Activated naive CD8-positive, alpha-beta T cell treated with anti-CD3 and anti-CD28 coated beads, Interleukin-2, amount 10 ng/mL, durations not matched to agents 7 days and 5 days (primary cell): ENCODE measurements around the gene PHACTR3. TPM values are rescaled to one million over a fixed set of nuclear protein-coding genes. Genes with fewer than 3 reads are reported as not detected.

Experiments used
- ATAC-seq: fragments of 150-1000 bp; cut with Tn5 transposase; one replicate; pipeline ENCODE4 v1.10.0; 2021; ENCODE audit warnings: low read depth, moderate library complexity
- POLR2A ChIA-PET: fragments of 350-600 bp; sonication (Branson Sonifier 250); formaldehyde crosslinking; loops from one replicate; lab custom pipeline; 2021; ENCODE audit warnings: antibody characterized with exemption; lab: Charles Lee
- DNase-seq: peaks from one replicate; pipeline ENCODE4 v3.0.0; 2021
- H3K27ac Mint-ChIP-seq: one replicate; pipeline ENCODE4 v1.8.0; 2022; ENCODE audit warnings: mild to moderate bottlenecking, mixed read lengths
- H3K27me3 Mint-ChIP-seq: one replicate; pipeline ENCODE4 v1.8.0; 2022; ENCODE audit warnings: mild to moderate bottlenecking, moderate library complexity, mixed read lengths
- H3K36me3 Mint-ChIP-seq: one replicate; pipeline ENCODE4 v1.8.0; 2021; ENCODE audit warnings: mild to moderate bottlenecking, mixed read lengths
- H3K4me1 Mint-ChIP-seq: one replicate; pipeline ENCODE4 v1.8.0; 2021; ENCODE audit warnings: mixed read lengths
- H3K4me3 Mint-ChIP-seq: one replicate; pipeline ENCODE4 v1.8.0; 2022; ENCODE audit warnings: mild to moderate bottlenecking, moderate library complexity, mixed read lengths
- H3K9me3 Mint-ChIP-seq: one replicate; pipeline ENCODE4 v1.8.0; 2021; ENCODE audit warnings: mixed read lengths
- total RNA-seq, 2 experiments: library from RNA; stranded (reverse); gene quantifications; one replicate each; pipeline ENCODE4 v1.2.3, GENCODE V29; 2021

Gene PHACTR3
- total RNA-seq, 2 experiments from 2014 or later, result not detected

- POLR2A ChIA-PET, result no interaction called here
- no peak overlapping the region for H3K4me3 Mint-ChIP-seq
- no peaks in the 10 kb centered on the region for H3K4me1 Mint-ChIP-seq
- no peaks in the 10 kb centered on the region for H3K27me3 Mint-ChIP-seq
- peaks cover 3% of the 10 kb centered on the region for H3K9me3 Mint-ChIP-seq
- no peak for ATAC-seq
- no peak overlapping the region for H3K27ac Mint-ChIP-seq
- no peak for DNase-seq
- H3K36me3 Mint-ChIP-seq, result no peaks in the 10 kb centered on the region
Observed at GRCh38 chr20:59765599-59766177, 161.3 kb downstream of the PHACTR3 start.

DNA sequence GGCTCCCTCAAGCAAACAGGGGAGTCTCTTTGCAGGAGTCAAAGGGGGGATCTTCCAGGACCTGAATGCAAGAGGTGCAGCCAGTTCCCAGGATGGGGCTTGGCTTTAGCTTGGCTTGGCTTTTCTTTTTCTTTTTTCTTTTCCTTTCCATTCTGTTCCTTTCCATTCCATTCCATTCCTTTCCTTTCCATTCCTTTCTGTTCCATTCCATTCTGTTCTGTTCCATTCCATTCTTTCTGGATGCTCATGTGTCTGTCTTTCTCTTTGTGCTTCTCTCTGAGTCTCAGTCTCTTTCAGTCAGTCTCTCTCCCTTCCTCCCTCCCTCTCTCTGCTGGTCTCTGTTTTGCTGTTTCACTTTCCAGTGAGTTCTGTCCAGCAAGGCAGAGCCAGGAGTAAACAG is 163.3 kb downstream of the PHACTR3 start:
- Mint-ChIP-seq H3K4me3 (no peak overlapping the region), H3K4me1 (no peaks in the 10 kb centered on the region), H3K36me3 (no peaks in the 10 kb centered on the region), H3K27ac (no peak overlapping the region), H3K9me3 (peaks cover 3% of the 10 kb centered on the region), H3K27me3 (no peaks in the 10 kb centered on the region)
- no peak for ATAC-seq
- no peak for DNase-seq
- POLR2A ChIA-PET, result no interaction called here

DNA sequence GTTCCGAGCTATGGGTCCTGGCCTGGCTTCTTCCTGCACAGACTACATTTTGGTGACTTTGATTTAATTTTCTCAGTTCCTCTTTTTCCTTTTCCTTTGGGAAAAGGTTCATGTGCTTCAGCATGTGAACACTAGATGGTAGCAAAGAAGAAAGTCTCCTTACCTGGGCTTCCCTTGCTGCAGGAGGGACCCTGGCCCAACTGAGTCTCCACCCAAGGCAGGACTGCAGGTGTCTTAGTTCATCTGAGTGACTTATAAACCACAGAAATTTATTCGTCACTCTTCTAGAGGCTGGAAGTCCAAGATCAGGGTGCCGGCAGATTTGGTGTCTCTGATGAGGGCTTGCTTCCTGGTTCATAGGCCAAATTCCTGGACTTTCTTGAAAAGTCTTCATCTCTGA is 165.9 kb downstream of the PHACTR3 start:
- Mint-ChIP-seq H3K4me3 (no peak overlapping the region), H3K9me3 (no peaks in the 10 kb centered on the region), H3K36me3 (no peaks in the 10 kb centered on the region), H3K27me3 (peaks cover 3% of the 10 kb centered on the region), H3K4me1 (no peaks in the 10 kb centered on the region), H3K27ac (no peak overlapping the region)
- POLR2A ChIA-PET, result no interaction called here
- DNase-seq (no peak), ATAC-seq (no peak)

GRCh38 chr20:59770851-59771250 is 166.5 kb downstream of the PHACTR3 start:
- H3K36me3 Mint-ChIP-seq, result no peaks in the 10 kb centered on the region
- peaks cover 3% of the 10 kb centered on the region for H3K27me3 Mint-ChIP-seq
- no peak for ATAC-seq
- no peaks in the 10 kb centered on the region for H3K9me3 Mint-ChIP-seq
- POLR2A ChIA-PET, result no interaction called here
- no peak for DNase-seq
- H3K4me3 Mint-ChIP-seq, result no peak overlapping the region
- H3K27ac Mint-ChIP-seq, result no peak overlapping the region
- no peaks in the 10 kb centered on the region for H3K4me1 Mint-ChIP-seq

GRCh38 chr20:59771506-59772372 is 167.4 kb downstream of the PHACTR3 start:
- POLR2A ChIA-PET, result no interaction called here
- no peak overlapping the region for H3K27ac Mint-ChIP-seq
- DNase-seq (no peak), ATAC-seq (no peak)
- H3K9me3 Mint-ChIP-seq, result no peaks in the 10 kb centered on the region
- H3K4me3 Mint-ChIP-seq, result no peak overlapping the region
- H3K27me3 Mint-ChIP-seq, result peaks cover 3% of the 10 kb centered on the region
- no peaks in the 10 kb centered on the region for H3K36me3 Mint-ChIP-seq
- H3K4me1 Mint-ChIP-seq, result no peaks in the 10 kb centered on the region

DNA sequence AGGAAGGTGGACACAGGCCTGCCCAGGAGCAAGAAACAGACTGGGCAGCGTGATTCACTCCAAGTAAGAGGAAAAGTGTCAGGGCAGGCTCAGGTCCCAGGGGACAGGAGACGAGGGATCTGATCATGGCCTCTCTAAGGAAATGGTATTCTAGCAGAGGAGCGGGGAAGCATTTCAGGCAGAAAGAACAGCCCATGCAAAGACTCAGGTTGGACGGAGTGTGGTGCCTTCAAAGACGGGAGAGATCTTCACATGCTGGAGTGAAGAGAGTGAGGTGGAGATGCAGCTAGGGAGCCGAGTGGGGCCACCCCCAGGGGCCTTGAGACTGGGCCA is 168.0 kb downstream of the PHACTR3 start:
- no peak for ATAC-seq

DNA sequence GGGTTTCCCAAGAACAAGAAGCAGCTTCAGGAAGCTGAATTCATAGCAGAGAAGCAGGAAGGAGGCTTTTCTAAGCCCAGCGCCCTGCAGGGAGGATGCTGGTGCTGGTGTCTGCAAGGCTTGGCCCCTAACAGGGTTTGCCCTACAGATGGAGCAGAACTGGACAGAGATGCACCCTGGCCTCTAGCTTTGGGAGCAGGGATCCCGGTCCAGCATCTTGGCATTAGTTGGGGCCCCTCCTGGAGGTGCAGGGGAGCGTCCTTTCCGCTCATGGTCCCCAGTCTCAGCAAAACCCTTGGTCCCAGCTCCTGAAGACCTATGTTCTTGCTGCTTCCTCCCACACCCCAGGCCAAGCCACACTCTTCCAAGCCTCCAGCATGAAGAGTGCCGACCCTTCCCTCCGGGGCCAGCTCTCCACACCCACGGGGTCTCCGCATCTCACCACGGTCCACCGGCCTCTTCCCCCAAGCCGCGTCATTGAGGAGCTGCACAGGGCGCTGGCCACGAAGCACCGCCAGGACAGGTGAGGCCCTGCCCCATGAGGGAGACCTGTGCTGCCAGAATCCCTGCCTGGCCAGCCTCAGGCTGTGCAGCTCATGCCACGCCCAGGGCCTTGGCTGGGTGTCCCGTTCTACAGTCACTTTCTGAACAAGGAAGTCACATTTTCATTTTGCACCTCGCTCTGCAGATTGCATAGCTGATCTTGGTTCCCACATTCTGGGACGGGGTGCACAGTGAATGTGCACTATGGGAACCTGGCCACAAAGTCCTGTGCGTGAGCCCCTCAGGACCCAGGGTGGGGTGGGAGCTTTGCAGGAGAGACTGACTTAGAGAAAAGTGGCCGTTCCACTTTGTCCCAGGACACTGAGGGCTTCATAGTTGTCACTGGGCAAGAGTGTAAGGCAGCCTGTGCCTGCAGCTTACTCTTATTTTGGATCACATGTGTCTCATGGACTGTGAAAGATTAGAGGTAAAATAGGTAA is 168.9 kb downstream of the PHACTR3 start:
- no peak overlapping the region for H3K4me3 Mint-ChIP-seq
- ATAC-seq (no peak), DNase-seq (no peak)
- H3K27me3 Mint-ChIP-seq, result peaks cover 3% of the 10 kb centered on the region
- no peaks in the 10 kb centered on the region for H3K9me3 Mint-ChIP-seq
- POLR2A ChIA-PET, result no interaction called here
- H3K27ac Mint-ChIP-seq, result no peak overlapping the region
- H3K36me3 Mint-ChIP-seq, result no peaks in the 10 kb centered on the region
- H3K4me1 Mint-ChIP-seq, result no peaks in the 10 kb centered on the region

More for the DNA sequence above, 168.0 kb downstream of the PHACTR3 start:
- Mint-ChIP-seq H3K27ac (no peak overlapping the region), H3K4me3 (no peak overlapping the region), H3K4me1 (no peaks in the 10 kb centered on the region), H3K36me3 (no peaks in the 10 kb centered on the region), H3K27me3 (peaks cover 3% of the 10 kb centered on the region), H3K9me3 (no peaks in the 10 kb centered on the region)
- POLR2A ChIA-PET, result no interaction called here
- no peak for DNase-seq

- Mint-ChIP-seq H3K27ac (no peak overlapping the region), H3K36me3 (no peaks in the 10 kb centered on the region), H3K4me3 (no peak overlapping the region), H3K9me3 (no peaks in the 10 kb centered on the region), H3K4me1 (no peaks in the 10 kb centered on the region), H3K27me3 (peaks cover 3% of the 10 kb centered on the region)
- ATAC-seq, result no peak
- POLR2A ChIA-PET, result no interaction called here
- no peak for DNase-seq
Observed at GRCh38 chr20:59774204-59774641, 169.9 kb downstream of the PHACTR3 start.

DNA sequence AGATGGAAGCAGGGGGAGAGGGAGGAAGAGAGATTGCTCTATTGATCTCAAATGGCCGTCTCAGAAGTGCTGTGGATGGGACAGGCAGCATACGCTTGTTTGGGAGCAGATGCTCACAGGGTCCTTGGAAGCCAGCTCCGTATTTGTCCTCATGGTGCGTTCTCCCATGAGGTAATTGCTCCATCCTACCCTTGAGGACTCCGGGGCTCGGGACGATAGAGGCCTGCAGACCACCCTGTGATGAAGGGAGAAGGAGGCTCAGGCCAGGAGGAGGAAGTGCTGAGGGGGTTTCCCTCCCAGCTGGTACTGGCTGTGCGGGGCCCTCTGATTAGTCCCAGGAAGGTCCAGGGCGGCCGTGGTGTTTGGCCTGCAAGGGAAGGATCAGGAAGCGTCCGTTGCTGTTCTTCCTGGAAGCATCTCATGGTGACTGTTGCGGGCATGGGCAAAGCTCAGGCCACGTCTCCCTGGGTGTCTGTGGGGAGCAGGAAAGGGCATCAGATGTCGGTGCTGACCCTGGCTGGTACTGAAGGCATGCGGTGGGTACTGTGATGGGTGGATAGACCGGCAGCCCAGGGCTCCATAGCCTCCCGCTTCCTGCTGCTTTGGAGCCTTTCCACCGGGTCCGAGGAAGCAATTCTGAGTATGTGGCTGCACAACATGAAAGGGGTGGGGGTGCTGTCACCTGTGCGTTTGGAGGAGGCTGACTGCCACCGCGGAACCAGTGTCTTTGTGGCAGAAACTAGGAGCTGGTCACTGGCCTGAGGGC is 170.8 kb downstream of the PHACTR3 start:
- Mint-ChIP-seq H3K4me1 (no peaks in the 10 kb centered on the region), H3K27ac (no peak overlapping the region), H3K36me3 (no peaks in the 10 kb centered on the region), H3K9me3 (no peaks in the 10 kb centered on the region), H3K4me3 (no peak overlapping the region), H3K27me3 (peaks cover 3% of the 10 kb centered on the region)
- ATAC-seq (no peak), DNase-seq (no peak)
- POLR2A ChIA-PET, result no interaction called here

DNA sequence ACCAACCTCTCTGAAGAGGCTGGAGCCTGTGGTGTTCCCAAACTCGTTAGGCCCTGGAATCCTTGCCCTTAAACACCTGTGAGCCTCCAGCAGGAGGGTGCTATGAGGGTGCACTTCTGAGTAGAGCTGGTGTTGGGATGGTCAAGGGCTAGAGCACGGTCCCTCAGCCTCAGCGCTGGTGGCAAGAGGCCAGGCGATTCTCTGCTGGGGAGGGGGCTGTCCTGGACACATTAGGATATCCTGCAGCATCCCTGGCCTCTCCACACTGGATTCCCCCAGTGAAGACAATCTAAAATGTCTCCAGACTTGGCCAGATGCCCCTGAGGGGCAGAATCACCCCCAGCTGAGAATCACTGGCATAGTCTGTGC is 171.3 kb downstream of the PHACTR3 start:
- Mint-ChIP-seq H3K27ac (no peak overlapping the region), H3K9me3 (no peaks in the 10 kb centered on the region), H3K36me3 (no peaks in the 10 kb centered on the region), H3K4me3 (no peak overlapping the region), H3K27me3 (peaks cover 3% of the 10 kb centered on the region), H3K4me1 (no peaks in the 10 kb centered on the region)
- DNase-seq, result no peak
- POLR2A ChIA-PET, result no interaction called here
- ATAC-seq, result no peak

- H3K27ac Mint-ChIP-seq, result no peak overlapping the region
- H3K4me1 Mint-ChIP-seq, result no peaks in the 10 kb centered on the region
- no peaks in the 10 kb centered on the region for H3K36me3 Mint-ChIP-seq
- no peak overlapping the region for H3K4me3 Mint-ChIP-seq
- POLR2A ChIA-PET, result no interaction called here
- no peaks in the 10 kb centered on the region for H3K9me3 Mint-ChIP-seq
- peaks cover 3% of the 10 kb centered on the region for H3K27me3 Mint-ChIP-seq
- DNase-seq (no peak), ATAC-seq (no peak)
Observed at GRCh38 chr20:59776059-59776603, 171.8 kb downstream of the PHACTR3 start.

DNA sequence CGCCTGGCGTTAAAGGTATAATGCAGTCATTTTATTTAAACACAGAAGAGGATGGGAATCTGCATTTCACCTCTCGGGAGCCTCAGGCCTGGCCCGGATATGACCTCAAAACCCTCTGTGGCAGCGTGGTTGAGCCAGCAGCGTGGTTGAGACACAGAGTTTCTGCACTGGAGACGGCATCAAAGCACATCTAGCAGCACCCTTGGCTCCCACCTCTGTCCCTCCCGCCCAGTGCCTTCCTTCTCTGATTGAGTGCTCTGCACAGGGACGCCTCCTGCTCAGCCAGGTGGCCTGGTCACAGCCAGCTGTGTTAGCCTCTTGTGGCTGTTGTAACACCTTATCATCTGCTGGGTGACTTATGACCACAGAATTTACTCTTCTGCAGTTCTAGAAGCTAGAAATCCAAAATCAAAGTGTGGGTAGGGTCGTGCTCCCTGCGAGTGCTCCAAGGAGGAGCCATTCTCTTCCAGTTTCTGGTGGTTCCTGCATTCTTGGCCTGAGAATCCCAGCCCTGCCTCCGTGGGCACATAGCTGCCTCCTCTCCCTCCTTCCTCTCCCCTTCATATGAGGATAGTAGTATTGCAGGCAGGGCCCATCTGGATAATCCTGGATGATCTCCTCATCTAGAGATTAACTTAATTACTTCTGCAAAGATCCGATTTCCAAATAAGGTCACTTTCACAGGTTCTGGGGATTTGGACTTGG is 172.4 kb downstream of the PHACTR3 start:
- Mint-ChIP-seq H3K4me1 (no peaks in the 10 kb centered on the region), H3K27ac (no peak overlapping the region), H3K9me3 (no peaks in the 10 kb centered on the region), H3K36me3 (no peaks in the 10 kb centered on the region), H3K4me3 (no peak overlapping the region), H3K27me3 (peaks cover 3% of the 10 kb centered on the region)
- no peak for ATAC-seq
- DNase-seq, result no peak
- POLR2A ChIA-PET, result no interaction called here
